H1 (cell line): ENCODE results near the gene MOCS3. TPM values are rescaled to one million over a fixed set of nuclear protein-coding genes. Genes with fewer than 3 reads are reported as not detected.

ENCODE experiments used
- BACH1 ChIP-seq: IDR thresholded peaks from 2 replicates; pipeline ENCODE4 v1.6.1; 2012; ENCODE audit warnings: low read length, improper control_type of control experiment
- CHD1 ChIP-seq: IDR thresholded peaks from 2 replicates; pipeline ENCODE4 v1.6.1; 2012; ENCODE audit warnings: low read depth, low read length, improper control_type of control experiment
- KDM5A ChIP-seq: fragments of 200-600 bp; IDR thresholded peaks from 2 replicates; pipeline ENCODE4 v1.7.1; 2012; ENCODE audit warnings: mild to moderate bottlenecking, low read length, inconsistent platforms, mixed read lengths
- polyA plus RNA-seq, 7 experiments: library from polyadenylated mRNA; depleted of rRNA in 3 of 7; stranded (reverse) in 5 of 7; unstranded in 2 of 7; fragments of >200 nt in 5 of 7; fragments of 200-250 nt in 2 of 7; gene quantifications; 1 replicate in 5 of 7; 2 replicates in 1 of 7; 4 replicates in 1 of 7; pipeline versions ENCODE4 v1.2.1 to v1.2.3, GENCODE V29; 2011 to 2013; ENCODE audit warnings: missing spikeins in 2 of 7, mixed read lengths in 2 of 7
- total RNA-seq: library from RNA; stranded (reverse); fragmentation: NEBNext Ultra II Directional; extraction: Animal tissue kit (Norgen Biotek cat#: 25700); gene quantifications from 2 replicates; pipeline ENCODE4 v1.2.1, GENCODE V29; 2021
- TF ChIP-seq, protein P1 (sequence below), 3 experiments: IDR thresholded peaks; 1 replicate in 2 of 3; 2 replicates in 1 of 3; pipeline versions ENCODE4 v1.5.1 to v1.6.1; 2011; ENCODE audit warnings: low read length in 3 of 3, mild to moderate bottlenecking in 3 of 3, inconsistent platforms in 2 of 3, low read depth in 1 of 3, moderate library complexity in 1 of 3; ENCODE audit not compliant: insufficient read depth in 1 of 3; ENCODE audit errors: control extremely low read depth in 1 of 3
- TF ChIP-seq, protein P2 (sequence below): IDR thresholded peaks from 2 replicates; pipeline ENCODE4 v1.6.1; 2012; ENCODE audit warnings: inconsistent platforms

The MOCS3 gene
- total and polyA plus RNA-seq, 2 of the 8 experiments (the other 6 are each of a cell fraction or from before 2014, with no cell fraction given): 6.2 to 6.3 TPM

DNA sequence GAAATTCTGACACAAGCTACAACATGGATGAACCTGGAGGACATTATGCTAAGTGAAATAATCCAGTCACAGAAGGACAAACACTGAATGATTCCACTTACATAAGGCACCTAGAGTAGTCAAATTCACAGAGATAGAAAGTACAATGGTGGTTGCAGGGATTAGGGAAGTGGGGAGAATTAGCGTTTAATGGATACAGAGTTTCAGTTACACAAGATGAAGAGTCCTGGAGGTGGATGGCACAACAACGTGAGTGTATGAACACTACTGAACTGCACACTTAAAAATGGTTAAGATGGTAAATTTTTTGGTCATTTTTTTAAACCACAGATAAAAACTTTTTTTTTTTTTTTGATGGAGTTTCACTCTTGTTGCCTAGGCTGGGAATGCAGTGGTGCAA, 24.7 kb downstream of the MOCS3 start (continued):
- TF ChIP-seq BACH1: no peak
- no peak for TF ChIP-seq CHD1
- TF ChIP-seq, protein P1, sequence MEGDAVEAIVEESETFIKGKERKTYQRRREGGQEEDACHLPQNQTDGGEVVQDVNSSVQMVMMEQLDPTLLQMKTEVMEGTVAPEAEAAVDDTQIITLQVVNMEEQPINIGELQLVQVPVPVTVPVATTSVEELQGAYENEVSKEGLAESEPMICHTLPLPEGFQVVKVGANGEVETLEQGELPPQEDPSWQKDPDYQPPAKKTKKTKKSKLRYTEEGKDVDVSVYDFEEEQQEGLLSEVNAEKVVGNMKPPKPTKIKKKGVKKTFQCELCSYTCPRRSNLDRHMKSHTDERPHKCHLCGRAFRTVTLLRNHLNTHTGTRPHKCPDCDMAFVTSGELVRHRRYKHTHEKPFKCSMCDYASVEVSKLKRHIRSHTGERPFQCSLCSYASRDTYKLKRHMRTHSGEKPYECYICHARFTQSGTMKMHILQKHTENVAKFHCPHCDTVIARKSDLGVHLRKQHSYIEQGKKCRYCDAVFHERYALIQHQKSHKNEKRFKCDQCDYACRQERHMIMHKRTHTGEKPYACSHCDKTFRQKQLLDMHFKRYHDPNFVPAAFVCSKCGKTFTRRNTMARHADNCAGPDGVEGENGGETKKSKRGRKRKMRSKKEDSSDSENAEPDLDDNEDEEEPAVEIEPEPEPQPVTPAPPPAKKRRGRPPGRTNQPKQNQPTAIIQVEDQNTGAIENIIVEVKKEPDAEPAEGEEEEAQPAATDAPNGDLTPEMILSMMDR (IDR thresholded peaks at IDR 0.05; ENCODE audit: control extremely low read depth in 1 of 3, insufficient read depth in 1 of 3, low read depth in 1 of 3, low read length in 3 of 3): no peak
- TF ChIP-seq, protein P2, sequence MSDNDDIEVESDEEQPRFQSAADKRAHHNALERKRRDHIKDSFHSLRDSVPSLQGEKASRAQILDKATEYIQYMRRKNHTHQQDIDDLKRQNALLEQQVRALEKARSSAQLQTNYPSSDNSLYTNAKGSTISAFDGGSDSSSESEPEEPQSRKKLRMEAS: no peak
- TF ChIP-seq KDM5A: no peak
